PC-3 (cell line): ENCODE measurements around the gene RSPO4. TPM values are rescaled to one million over a fixed set of nuclear protein-coding genes. Genes with fewer than 3 reads are reported as not detected.

Experiments used
- ATAC-seq: fragments of 200-7000 bp; cut with Tn5 transposase; 2 replicates; pipeline ENCODE4 v1.9.1; 2020; ENCODE audit warnings: mild to moderate bottlenecking, moderate library complexity
- BruUV-seq: library from RNA; stranded (reverse); fragments of 400-500 nt; replicated peaks from 2 replicates; lab custom pipeline; 2021; lab: Mats Ljungman, UMichigan
- CTCF ChIA-PET: fragments of 300-600 bp; sonication (Branson Sonifier 250); formaldehyde crosslinking; loops from one replicate; lab custom pipeline; 2022; ENCODE audit warnings: antibody characterized with exemption; lab: Charles Lee
- POLR2A ChIA-PET: fragments of 300-600 bp; sonication (Branson Sonifier 250); formaldehyde crosslinking; loops from one replicate; lab custom pipeline; 2022; ENCODE audit warnings: antibody characterized with exemption; ENCODE audit not compliant: unreplicated experiment; lab: Charles Lee
- DNase-seq: peaks from one replicate; pipeline ENCODE4 v3.0.0-alpha.2; 2015
- H2AFZ ChIP-seq: fragments of 300-600 bp; sonication (generic); 2 replicates; pipeline ENCODE4 v1.6.0; 2016; ENCODE audit warnings: antibody characterized with exemption, low read length
- H3F3A ChIP-seq: fragments of 300-600 bp; sonication (generic); one replicate; pipeline ENCODE4 v1.6.0; 2017; ENCODE audit warnings: antibody characterized with exemption, low read length, control low read depth, mild to moderate bottlenecking; ENCODE audit not compliant: unreplicated experiment
- H3K27ac ChIP-seq: fragments of 300-600 bp; sonication (generic); 2 replicates; pipeline ENCODE4 v1.5.1; 2016; ENCODE audit warnings: mild to moderate bottlenecking, low read length
- H3K27me3 ChIP-seq: fragments of 300-600 bp; sonication (generic); 2 replicates; pipeline ENCODE4 v1.6.1; 2016; ENCODE audit warnings: low read length, mixed read lengths
- H3K36me3 ChIP-seq: fragments of 300-600 bp; sonication (generic); 2 replicates; pipeline ENCODE4 v1.6.1; 2016; ENCODE audit warnings: low read depth, mixed run types, low read length, mixed read lengths
- H3K4me1 ChIP-seq: fragments of 300-600 bp; sonication (generic); 2 replicates; pipeline ENCODE4 v1.5.1; 2016; ENCODE audit warnings: low read length; ENCODE audit not compliant: insufficient read depth
- H3K4me2 ChIP-seq: fragments of 300-600 bp; sonication (generic); 2 replicates; pipeline ENCODE4 v1.6.0; 2016; ENCODE audit warnings: low read length
- H3K4me3 ChIP-seq: fragments of 300-600 bp; sonication (generic); 2 replicates; pipeline ENCODE4 v1.5.1; 2016; ENCODE audit warnings: mild to moderate bottlenecking, low read length, mixed read lengths
- H3K79me2 ChIP-seq: fragments of 300-600 bp; sonication (generic); 2 replicates; pipeline ENCODE4 v1.6.1; 2017; ENCODE audit warnings: low read length, mixed read lengths
- H3K9ac ChIP-seq: fragments of 300-600 bp; sonication (generic); 2 replicates; pipeline ENCODE4 v1.6.0; 2016; ENCODE audit warnings: mild to moderate bottlenecking, low read length
- H3K9me2 ChIP-seq: fragments of 300-600 bp; sonication (generic); replicated peaks from 2 replicates; pipeline ENCODE4 v1.6.1; 2016; ENCODE audit warnings: mixed run types, low read length, mixed read lengths
- H3K9me3 ChIP-seq: fragments of 300-600 bp; sonication (generic); 2 replicates; pipeline ENCODE4 v1.6.1; 2016; ENCODE audit warnings: low read length, mixed read lengths
- H4K20me1 ChIP-seq: fragments of 300-600 bp; sonication (generic); 2 replicates; pipeline ENCODE4 v1.6.1; 2016; ENCODE audit warnings: low read length, mixed read lengths
- EZH2 ChIP-seq: fragments of 300-600 bp; sonication (generic); IDR thresholded peaks from one replicate; pipeline ENCODE4 v1.6.1; 2017; ENCODE audit warnings: antibody characterized with exemption, mild to moderate bottlenecking, low read length; ENCODE audit not compliant: unreplicated experiment
- EZH2phosphoT487 ChIP-seq: fragments of 300-600 bp; sonication (generic); IDR thresholded peaks from 2 replicates; pipeline ENCODE4 v1.6.1; 2018; ENCODE audit warnings: mild to moderate bottlenecking, antibody characterized with exemption, low read length, borderline replicate concordance
- intact Hi-C: fragments of 100-400 bp; cut with micrococcal nuclease; formaldehyde crosslinking; loops from 2 replicates; pipeline ENCODE4 v1.9.0; 2023
- total RNA-seq: library from RNA; depleted of rRNA; stranded (reverse); fragments of >200 nt; gene quantifications from 2 replicates; pipeline ENCODE4 v1.2.3, GENCODE V29; 2014
- TF ChIP-seq, protein P1 (sequence below): fragments of 300-600 bp; sonication (generic); conservative IDR thresholded peaks from 2 replicates; pipeline ENCODE4 v1.5.1; 2017; ENCODE audit warnings: antibody characterized with exemption, low read depth, mild to moderate bottlenecking, low read length

RSPO4 gene
- total RNA-seq, 1 experiment from 2014 or later = not detected

GRCh38 chr20:926670-927069 lies 75.4 kb downstream of the RSPO4 start:
- POLR2A ChIA-PET = no interaction called here
- no peaks in the 10 kb centered on the region for H3K4me1 ChIP-seq
- no peak overlapping the region for H2AFZ ChIP-seq
- H4K20me1 ChIP-seq = no peaks in the 10 kb centered on the region
- H3K79me2 ChIP-seq = no peaks in the 10 kb centered on the region
- CTCF ChIA-PET = no interaction called here
- H3K9me2 ChIP-seq = no peaks in the 10 kb centered on the region
- BruUV-seq = no TSS peak
- TF ChIP-seq EZH2 = no peak
- TF ChIP-seq, protein P1, sequence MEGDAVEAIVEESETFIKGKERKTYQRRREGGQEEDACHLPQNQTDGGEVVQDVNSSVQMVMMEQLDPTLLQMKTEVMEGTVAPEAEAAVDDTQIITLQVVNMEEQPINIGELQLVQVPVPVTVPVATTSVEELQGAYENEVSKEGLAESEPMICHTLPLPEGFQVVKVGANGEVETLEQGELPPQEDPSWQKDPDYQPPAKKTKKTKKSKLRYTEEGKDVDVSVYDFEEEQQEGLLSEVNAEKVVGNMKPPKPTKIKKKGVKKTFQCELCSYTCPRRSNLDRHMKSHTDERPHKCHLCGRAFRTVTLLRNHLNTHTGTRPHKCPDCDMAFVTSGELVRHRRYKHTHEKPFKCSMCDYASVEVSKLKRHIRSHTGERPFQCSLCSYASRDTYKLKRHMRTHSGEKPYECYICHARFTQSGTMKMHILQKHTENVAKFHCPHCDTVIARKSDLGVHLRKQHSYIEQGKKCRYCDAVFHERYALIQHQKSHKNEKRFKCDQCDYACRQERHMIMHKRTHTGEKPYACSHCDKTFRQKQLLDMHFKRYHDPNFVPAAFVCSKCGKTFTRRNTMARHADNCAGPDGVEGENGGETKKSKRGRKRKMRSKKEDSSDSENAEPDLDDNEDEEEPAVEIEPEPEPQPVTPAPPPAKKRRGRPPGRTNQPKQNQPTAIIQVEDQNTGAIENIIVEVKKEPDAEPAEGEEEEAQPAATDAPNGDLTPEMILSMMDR = no peak
- no peak for TF ChIP-seq EZH2phosphoT487
- H3K4me2 ChIP-seq = no peak overlapping the region
- H3K9ac ChIP-seq = no peak overlapping the region
- intact Hi-C loops = no loop called here
- H3K4me3 ChIP-seq = no peak overlapping the region
- H3K36me3 ChIP-seq = no peaks in the 10 kb centered on the region
- peaks cover 11% of the 10 kb centered on the region for H3K9me3 ChIP-seq
- ATAC-seq (no peak), DNase-seq (no peak)
- H3K27me3 ChIP-seq = peaks cover 47% of the 10 kb centered on the region
- H3F3A ChIP-seq = no peaks in the 10 kb centered on the region
- H3K27ac ChIP-seq = no peak overlapping the region

GRCh38 chr20:925516-925915 lies 76.6 kb downstream of the RSPO4 start:
- H3F3A ChIP-seq = no peaks in the 10 kb centered on the region
- H3K4me2 ChIP-seq = no peak overlapping the region
- H3K27me3 ChIP-seq = peaks cover 47% of the 10 kb centered on the region
- no peaks in the 10 kb centered on the region for H4K20me1 ChIP-seq
- no peak overlapping the region for H2AFZ ChIP-seq
- H3K9ac ChIP-seq = no peak overlapping the region
- no peak overlapping the region for H3K4me3 ChIP-seq
- ChIA-PET POLR2A (no interaction called here), CTCF (no interaction called here)
- H3K9me2 ChIP-seq = no peaks in the 10 kb centered on the region
- ATAC-seq (no peak), DNase-seq (no peak)
- intact Hi-C loops = no loop called here
- H3K9me3 ChIP-seq = peaks cover 2% of the 10 kb centered on the region
- H3K79me2 ChIP-seq = no peaks in the 10 kb centered on the region
- no peak overlapping the region for H3K27ac ChIP-seq
- TF ChIP-seq EZH2phosphoT487 = no peak
- TF ChIP-seq, protein P1 = no peak
- TF ChIP-seq EZH2 = no peak
- no peaks in the 10 kb centered on the region for H3K4me1 ChIP-seq
- no TSS peak for BruUV-seq
- H3K36me3 ChIP-seq = no peaks in the 10 kb centered on the region

- no peak for ATAC-seq
Observed at GRCh38 chr20:924639-925038, 77.5 kb downstream of the RSPO4 start.

More at GRCh38 chr20:924639-925038, 77.5 kb downstream of the RSPO4 start:
- Histone ChIP-seq H3K9me2 (no peaks in the 10 kb centered on the region), H3K27ac (no peak overlapping the region), H3K79me2 (no peaks in the 10 kb centered on the region), H3K4me2 (no peak overlapping the region), H3K9ac (no peak overlapping the region), H3K9me3 (no peaks in the 10 kb centered on the region), H2AFZ (no peak overlapping the region), H3K36me3 (no peaks in the 10 kb centered on the region), H3K4me1 (no peaks in the 10 kb centered on the region), H3K27me3 (peaks cover 47% of the 10 kb centered on the region), H3F3A (no peaks in the 10 kb centered on the region), H3K4me3 (no peak overlapping the region), H4K20me1 (no peaks in the 10 kb centered on the region)
- ChIA-PET CTCF (no interaction called here), POLR2A (no interaction called here)
- intact Hi-C loops = no loop called here
- DNase-seq = no peak
- no TSS peak for BruUV-seq
- no peak for TF ChIP-seq EZH2phosphoT487
- no peak for TF ChIP-seq EZH2
- TF ChIP-seq, protein P1 = no peak
